HEK293T (cell line): Measurements from ENCODE around the gene PSME2.

Experiments used
- BHLHE40 ChIP-seq: fragments of 450-650 bp; IDR thresholded peaks from 2 replicates; pipeline ENCODE4 v1.6.1; 2016; ENCODE audit warnings: mild to moderate bottlenecking, moderate library complexity, borderline replicate concordance
- ELF4 ChIP-seq: fragments of 450-650 bp; IDR thresholded peaks from 2 replicates; pipeline ENCODE4 v1.6.1; 2017; ENCODE audit warnings: antibody characterized with exemption
- FOXM1 ChIP-seq: fragments of 450-650 bp; IDR thresholded peaks from 2 replicates; pipeline ENCODE4 v1.6.1; 2017; ENCODE audit warnings: mild to moderate bottlenecking, borderline replicate concordance
- L3MBTL2 ChIP-seq: fragments of 450-650 bp; conservative IDR thresholded peaks from 2 replicates; pipeline ENCODE4 v1.6.1; 2016; ENCODE audit warnings: mild to moderate bottlenecking
- NFRKB ChIP-seq: fragments of 450-650 bp; IDR thresholded peaks from 2 replicates; pipeline ENCODE4 v1.6.1; 2016; ENCODE audit warnings: mild to moderate bottlenecking, moderate library complexity
- SP1 ChIP-seq: fragments of 450-650 bp; IDR thresholded peaks from 2 replicates; pipeline ENCODE4 v1.6.1; 2017
- SUZ12 ChIP-seq: fragments of 450-650 bp; IDR thresholded peaks from 2 replicates; pipeline ENCODE4 v1.6.1; 2016; ENCODE audit warnings: mild to moderate bottlenecking
- TARDBP ChIP-seq: fragments of 450-650 bp; IDR thresholded peaks from 2 replicates; pipeline ENCODE4 v1.6.1; 2016

GRCh38 chr14:24117179-24117578 lies 29.2 kb downstream of the PSME2 start:
- TF ChIP-seq BHLHE40 (no peak), NFRKB (no peak), SP1 (no peak), L3MBTL2 (no peak), FOXM1 (no peak), SUZ12 (no peak), ELF4 (no peak), TARDBP (no peak)
